HG03439 (cell line): ENCODE results near the gene RECK.
"Not testable (repeated sequence)": the region's sequence is repeated elsewhere in the genome, so short reads cannot be mapped to it uniquely, and the experiment has no call there.

Experiments
- ATAC-seq: cut with Tn5 transposase; IDR thresholded peaks from one replicate; pipeline ENCODE4 v1.9.1; 2021; ENCODE audit warnings: mild to moderate bottlenecking, moderate library complexity; ENCODE audit not compliant: unreplicated experiment

Gene RECK

DNA sequence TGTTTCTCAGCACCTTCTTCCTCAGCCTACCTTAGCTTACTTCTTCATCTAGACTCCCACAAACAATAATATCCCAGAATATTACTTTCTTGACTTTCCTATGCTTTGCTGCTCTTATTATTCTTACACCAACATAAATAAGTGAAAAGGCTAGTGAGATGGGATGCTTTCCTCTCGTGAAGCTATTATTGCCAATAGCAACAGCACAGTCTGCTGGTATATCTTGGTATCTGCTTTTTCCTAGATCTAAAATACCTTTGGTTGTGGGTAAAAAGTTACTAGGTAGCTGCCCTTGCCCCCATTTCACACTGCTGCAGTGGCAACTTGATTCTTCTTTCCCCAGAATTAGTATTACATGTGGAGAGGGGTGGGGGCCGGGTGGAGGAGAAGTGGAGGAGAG, 73.7 kb downstream of the RECK start:
- no peak for ATAC-seq

DNA sequence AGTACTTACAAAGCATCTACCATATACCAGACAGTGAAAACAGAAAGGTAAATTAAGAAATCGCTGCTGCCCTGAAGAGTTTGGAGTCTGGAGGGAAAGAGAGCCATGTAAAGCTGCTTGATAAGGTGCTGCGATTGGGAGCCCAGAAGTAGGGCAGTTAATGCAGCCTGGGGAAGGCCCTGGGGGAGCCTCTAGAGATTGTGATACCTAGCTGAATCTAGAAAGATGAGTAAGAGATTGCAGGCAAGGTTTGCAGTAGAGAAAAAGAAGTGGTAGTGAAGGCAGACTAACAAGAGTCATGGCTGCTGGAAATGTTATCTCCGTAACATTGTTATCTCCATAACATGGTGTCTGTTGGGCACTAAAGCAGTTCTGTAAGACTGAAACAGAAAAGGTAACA, 75.8 kb downstream of the RECK start:
- no peak for ATAC-seq

DNA sequence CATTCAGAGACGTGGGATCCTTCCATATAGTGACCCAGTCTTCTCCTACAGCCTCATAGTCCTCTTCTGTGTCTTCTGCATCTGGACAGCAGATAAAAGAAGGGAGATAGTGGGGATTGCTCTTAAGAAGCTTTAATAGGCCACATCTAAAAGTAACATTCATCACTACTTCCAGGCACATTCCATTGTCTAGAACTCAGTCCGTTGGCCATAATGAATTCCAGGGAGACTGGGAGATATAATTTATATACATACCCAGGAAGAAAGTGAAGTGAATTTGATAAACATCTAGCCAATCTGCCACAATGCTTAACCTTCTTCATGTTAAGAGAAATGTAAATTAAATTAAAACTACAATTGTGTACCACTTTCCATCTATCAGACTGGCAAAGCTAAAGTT, 77.3 kb downstream of the RECK start:
- no peak for ATAC-seq

DNA sequence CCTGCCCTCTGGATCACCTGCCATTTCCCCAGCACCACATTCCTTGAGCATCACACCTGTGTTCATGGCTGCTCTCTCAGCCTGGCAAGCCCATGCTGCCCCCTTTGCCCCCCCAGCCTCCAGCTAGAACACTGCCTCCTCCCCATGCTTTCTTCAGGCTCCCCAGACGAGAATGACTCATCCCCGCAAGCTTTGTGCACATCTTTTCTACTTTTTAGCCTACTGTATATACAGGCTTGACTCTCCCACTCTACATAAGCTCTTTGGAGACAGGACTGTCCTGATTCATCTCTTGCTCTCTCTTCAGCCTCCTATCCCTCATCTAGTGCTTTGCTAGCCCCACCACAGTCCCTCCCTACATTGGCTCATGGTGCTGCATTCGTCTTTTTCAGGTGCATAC, 79.9 kb downstream of the RECK start:
- ATAC-seq: no peak

DNA sequence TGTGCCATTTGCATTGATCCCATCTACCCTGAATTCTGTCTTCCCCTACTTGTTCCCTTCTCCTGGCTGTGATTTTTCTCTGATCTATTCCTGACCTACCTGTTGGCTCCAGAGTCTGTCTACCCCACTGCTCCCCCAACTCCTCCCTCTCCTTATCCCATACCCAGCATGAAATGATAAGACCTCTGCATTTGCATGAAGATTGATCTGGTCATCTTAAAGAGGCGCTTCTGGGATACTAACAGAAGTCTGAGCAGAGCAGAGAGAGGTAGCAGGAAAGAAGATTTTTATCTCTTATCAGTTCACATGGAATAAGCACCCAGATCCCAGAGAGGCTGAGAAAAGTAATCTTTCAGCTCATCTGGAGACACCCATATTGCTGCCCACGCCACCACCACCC, 81.5 kb downstream of the RECK start:
- ATAC-seq: no peak

DNA sequence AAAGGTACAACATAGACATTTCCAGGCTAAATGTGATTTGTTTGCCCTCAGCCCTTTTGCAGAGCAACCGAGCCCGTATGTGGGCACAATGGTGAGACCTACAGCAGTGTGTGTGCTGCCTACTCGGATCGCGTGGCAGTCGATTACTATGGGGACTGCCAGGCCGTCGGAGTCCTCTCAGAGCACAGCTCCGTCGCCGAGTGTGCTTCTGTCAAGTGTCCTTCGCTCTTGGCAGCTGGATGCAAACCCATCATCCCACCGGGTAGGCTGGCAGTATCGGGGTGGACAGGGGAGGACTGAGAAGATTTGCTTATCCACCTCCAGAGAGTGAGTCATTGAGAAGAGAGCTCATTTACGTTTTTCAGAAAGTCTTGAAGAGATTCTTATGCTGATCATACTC, 82.0 kb downstream of the RECK start:
- no peak for ATAC-seq

DNA sequence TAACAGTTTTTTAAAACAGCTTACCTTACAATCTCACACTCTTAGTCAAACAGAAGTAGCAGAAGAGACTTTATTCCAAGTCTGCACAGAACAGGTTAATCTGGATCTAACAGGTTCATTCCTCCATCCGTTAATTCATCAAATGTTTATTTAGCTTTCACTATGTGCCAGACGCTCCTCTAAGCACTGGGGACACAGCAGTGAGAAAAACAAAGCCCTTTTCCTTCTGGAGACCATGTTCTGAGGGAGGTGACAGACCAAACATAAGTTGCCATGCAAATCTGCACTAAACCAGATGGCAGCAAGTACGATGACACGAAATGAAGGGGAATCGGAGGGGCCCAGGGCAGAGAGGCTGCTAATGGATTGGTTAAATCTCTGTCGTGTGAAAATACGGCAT, 82.8 kb downstream of the RECK start:
- no peak for ATAC-seq

DNA sequence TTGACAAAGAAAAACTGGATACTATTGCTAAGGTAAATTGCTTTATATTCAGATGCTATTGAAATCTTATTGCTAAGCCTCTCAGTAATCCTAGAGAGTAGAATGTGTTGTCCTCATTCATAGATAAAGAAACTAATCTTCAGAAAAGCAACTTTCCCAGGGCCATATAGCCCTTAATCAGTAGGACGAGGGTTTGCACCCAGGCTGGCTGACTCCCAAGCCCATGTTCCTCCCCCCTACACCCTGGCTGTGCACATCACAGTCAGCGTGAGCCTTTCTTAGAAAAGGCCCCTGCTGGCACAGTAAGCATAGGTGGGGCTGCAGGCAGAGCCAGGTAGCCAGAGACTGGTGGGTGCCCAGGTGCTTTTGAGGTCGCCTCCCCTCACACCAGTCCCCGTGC, 84.0 kb downstream of the RECK start:
- ATAC-seq: no peak

DNA sequence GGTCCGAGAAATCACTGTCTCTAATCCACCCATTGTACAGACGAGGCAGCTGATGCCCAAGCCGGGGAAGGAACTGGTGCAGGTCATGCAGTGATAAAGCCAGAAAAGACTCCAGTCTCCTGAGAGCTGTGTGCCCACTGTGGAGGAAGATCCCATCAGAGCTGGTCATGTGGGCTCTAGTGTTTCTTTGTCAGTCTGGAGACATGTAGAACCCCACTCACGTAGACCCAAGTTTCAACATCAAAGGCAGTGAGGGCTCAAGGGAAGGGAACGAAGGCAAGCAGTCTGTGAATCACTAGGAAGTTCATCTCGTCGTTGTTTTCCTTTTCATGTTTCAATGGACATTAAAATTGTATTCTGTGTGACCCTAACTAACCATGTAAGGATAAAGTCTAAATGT, 85.3 kb downstream of the RECK start:
- ATAC-seq: no peak

DNA sequence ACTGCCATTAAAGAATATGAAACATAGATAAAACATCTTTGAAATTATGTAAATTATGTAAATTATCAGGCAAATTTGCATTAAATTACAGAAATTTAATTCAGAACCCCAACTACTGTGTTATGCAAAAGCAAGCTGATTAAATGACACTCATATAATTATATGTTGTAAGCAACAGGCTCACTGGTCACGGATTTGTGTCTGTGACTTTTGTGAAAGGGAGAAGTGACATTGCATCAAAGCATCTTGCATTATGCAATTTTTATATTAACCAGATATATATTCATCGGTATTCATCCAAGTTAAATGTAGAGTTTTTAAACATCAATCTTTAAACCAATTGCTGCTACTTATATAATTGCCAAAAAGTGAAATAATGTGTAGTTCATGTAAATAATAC, 86.8 kb downstream of the RECK start:
- ATAC-seq: no peak

DNA sequence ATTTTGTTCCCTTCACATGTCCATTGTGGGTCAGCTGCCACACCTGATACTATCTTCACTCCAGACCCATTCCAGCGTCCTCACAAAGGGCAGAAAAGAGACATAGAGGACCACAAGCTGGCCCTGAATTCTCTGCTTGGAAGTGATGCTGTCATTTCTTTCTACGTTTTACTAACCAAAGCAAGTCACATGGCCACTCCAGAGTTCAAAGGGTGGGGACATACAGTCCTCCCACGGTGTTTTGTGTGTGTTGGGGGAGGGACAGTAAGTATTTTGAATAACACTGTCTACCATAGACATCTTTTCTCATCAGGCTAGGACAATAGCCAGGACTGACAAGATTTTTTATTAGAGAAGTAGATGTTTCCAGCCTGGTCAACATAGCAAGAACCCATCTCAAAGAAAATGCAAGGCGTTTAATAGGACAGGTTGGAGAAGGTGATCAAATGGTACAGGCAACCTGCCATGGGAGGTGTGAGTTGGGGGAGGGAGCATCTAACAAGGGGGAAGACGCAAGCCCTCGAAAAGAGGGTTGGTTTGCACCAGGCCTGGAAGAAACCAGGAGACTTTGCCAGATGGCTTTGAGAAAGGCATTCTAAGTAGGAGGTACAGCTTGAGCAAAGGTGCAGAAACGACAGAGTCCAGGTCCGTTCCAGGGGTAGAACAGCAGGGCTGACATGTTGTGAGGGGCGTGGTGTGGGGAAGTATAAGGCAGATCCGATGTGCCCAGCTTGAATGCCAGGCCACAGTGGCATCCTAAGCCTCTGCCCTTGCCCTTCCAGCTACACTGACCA, 88.5 kb downstream of the RECK start:
- no peak for ATAC-seq

DNA sequence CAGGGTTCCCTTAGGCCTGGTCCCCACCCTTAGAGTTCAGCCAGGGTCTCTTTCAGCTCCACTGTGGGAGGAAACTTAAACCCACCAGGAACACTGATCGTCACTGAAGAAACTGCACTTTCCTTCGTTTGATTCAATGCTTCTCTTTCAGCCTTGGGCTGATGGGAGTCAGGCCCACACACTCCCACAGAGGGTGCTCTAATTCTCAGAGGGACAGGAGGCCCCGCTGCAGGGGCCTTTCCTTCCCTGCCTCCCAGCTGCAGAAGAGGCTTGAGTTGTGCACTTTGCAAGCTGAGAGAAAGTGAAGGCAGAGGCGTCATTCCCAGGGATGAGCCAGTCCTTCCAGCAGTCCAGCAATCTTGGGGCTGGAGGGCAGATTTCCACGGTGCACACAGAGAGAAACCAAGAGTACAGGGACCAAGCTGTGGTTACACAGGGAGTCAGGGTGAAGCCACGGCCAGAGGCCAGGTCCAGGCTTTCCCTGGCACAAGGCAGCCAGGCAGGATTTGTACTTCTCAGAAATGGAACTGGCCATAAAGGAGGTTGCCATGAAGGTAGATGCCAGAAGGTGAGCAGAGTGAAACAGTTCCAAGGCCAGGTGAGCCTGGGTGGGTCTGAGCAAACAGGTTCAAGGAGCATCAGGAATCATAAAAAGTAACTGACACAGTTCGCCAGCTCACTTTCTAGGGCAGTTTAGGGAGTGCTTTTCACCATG, 89.5 kb downstream of the RECK start:
- ATAC-seq: no peak

DNA sequence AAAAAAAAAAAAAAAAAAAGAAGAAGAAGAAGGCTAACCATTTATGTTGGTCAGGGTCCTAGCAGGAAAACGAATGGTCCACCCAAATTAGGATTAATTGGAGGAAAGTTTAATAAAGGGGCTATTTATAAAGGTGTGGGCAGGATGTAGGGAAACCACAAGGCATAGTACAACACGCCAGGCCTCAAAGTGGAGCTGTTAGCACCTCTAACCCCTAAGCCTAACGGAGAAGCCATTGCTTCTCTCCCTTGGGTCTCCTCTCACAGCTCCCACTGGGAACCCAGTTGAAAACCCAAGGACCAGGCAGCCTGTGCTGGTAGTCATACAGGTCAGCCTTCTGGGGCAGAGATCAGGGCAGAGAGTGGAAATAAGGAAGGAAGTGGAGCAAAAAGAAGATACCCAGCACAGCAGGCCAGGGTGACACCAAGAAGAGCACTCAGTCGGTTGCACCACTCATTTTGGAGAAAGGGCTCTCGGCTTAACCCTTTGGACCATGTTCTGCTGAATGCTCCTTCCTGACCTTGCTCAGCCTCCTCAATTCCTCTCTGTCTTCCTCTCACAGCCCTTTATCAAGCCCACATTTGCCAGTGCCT, 91.0 kb downstream of the RECK start:
- no peak for ATAC-seq

DNA sequence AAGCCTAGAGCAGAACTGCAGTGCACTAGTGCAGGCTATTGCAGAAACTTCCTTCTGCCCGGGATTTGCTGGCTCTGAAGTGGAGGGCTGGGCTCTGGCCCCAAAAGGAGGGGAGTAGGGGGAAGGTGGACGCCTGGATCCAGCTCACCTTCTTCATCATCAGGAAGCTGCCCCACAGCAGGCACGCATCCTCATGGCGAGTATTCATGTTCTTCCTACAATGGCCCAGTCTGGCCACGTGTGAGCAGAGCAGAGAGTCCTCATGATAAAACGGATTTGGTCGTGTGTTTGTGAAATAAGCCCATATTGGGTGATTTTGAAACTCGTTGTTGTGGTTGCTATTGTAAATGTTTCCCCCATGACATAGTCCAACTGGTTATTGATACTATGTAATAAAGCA, 91.6 kb downstream of the RECK start:
- ATAC-seq: no peak

DNA sequence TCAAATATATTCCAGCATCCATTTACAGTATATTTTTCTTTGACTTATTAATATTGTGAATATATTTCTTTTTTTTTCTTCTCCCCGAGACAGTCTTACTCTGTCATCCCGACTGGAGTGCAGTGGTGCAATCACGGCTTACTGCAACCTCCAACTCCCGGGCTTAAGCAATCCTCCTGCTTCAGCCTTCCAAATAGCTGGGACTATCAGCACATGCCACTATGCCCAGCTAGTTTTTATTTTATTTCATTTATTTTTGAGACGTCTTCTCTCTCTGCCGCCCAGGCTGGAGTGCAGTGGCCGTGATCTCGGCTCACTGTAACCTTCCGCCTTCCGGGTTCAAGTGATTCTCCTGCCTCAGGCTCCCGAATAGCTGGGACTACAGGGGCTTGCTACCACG, 92.4 kb downstream of the RECK start:
- no peak for ATAC-seq

DNA sequence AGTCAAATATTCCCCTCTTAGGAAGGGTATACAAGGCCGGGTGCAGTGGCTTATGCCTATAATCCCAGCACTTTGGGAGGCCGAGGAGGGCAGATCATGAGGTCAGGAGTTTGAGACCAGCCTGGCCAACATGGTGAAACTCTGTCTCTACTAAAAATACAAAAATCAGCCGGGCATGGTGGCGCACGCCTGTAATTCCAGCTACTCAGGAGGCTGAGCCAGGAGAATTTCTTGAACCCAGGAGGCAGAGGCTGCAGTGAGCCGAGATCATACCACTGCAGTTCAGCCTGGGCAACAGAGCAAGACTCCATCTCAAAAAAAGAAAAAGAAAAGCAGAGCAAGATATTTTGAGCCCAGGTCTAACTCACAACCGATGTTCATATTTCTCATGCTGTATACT, 95.0 kb downstream of the RECK start:
- not testable (repeated sequence) for ATAC-seq

DNA sequence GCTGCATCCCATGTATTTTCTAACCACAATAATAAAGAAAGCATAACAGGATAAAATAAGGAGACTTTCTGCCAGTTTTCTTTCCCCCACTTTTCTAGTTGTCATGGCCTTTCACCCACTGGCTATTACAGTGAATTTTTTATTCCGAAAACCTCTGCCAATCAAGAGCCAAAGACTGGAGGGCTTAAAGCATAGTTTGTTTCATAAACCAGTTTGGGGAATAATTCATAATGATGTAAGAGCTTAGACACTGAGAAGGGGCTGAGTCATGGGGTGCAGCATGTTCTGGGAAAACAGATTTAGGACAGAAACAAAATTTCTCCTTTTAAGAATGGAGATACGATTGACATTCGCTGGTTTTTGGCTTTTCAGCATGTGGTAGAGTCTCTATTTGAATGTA, 95.4 kb downstream of the RECK start:
- ATAC-seq: no peak

DNA sequence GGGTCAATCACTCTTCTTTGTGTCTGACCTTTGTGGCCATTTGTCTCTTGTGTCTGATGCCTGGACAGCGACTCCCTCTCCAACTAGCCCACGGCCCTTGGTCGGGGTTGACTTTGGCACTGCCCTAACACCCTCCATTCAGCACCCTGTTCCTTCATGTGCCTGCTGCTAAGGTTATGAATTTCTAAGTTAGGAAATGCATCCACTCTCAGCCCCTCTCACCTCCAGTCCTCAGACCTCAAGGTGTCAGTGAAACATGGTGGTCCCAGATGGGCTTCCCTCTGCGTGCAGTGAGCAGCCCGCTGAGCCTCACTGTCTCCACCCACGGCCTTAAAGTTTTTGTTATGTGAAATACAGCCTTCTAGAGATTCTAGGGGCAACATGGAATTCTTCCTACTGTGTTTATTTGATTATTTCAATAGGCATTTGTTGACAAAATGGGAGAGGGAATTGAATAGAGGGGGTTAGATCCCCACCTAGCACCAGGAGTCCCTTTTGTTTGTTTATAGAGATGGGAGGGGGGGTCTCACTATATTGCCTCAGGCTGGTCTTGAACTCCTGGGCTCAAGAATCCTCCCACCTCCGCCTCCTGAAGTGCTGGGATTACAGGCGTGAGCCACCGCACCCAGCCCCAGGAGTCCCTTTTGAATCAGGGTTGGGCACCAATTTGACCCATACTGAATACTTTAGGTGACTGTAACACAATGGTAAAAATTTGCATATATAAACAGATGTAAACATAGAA, 98.2 kb downstream of the RECK start:
- no peak for ATAC-seq

DNA sequence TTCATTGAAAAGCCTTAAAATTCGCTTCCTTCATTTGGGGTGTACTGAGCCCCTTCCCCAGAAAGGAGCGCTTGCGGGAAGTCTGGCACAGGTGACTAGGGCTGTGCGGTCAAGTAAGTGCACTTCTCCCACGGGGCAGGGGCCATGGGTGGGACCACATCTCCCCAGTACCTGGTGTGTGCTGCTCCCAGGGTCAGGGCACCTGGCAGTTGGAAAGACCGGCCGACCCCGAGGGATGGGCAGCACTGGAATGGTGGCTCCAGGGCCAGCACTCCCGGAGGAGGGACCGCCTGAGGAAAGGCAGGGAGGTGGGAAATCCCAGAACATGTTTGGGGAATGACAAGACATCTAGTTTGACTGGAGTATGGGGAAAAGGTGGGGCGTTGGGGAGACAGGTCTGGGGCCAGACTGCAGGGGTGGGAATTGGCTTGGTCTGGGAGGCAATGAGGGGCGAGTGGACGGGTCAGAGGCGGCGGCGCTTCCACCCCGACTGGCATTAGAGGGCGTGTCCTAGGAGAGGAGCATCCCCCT, 99.1 kb downstream of the RECK start:
- no peak for ATAC-seq

DNA sequence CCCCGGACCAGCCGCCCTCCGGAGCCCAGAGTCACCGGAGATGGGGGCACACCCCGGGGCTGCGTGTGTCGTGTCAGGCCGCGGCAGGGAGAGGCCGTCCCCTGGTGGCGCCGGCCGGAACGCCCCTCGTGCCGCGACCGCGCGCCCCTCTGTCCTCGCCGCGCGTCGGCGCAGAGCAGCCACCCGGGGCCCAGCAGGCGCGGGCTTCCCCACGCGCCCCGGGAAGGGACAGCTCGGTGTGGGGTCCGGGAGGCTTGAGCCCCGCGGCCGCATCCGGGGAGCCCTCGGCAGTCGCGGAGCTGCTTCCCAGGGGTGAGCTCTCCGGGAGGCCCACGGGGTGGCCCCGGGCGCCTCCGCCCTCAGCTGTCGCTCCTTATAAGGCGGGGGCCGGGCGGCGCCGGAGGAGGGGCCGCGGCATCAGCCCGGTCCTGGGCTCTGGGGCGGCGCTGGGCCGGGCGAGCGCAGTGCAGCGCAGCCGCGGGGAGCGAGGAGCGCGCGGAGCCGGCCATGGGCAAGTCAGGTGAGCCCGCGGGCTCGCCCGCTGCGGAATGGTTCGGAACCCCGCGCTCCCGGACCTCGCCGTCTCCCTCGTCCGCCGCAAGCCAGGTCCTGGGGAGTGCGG, 99.7 kb downstream of the RECK start, which contains the start of gene GLIPR2:
GLIPR2 (plus strand) TSS at position 462 of the 622 bp plus-strand sequence; CDS start at position 508, 46 bp downstream.
- ATAC-seq: peak; percentile 95
